Measurements from ENCODE around the gene PAPLN.

The PAPLN gene

GRCh38 chr14:73273799-73274198 is 36.5 kb downstream of the PAPLN start:
- TF ChIP-seq TSHZ2 (CRISPR knock-in tag; IDR thresholded peaks at IDR 0.05) = no peak
- no peak for TF ChIP-seq RARB (CRISPR knock-in tag; IDR thresholded peaks at IDR 0.05)
- TF ChIP-seq ZFP30 (CRISPR knock-in tag; IDR thresholded peaks at IDR 0.05) = no peak
- TF ChIP-seq ZNF565 (CRISPR knock-in tag; conservative IDR thresholded peaks at IDR 0.05; ENCODE audit: low read depth) = no peak
- TF ChIP-seq OSR1 (CRISPR knock-in tag; IDR thresholded peaks at IDR 0.05) = no peak
- TF ChIP-seq PATZ1 (CRISPR knock-in tag; IDR thresholded peaks at IDR 0.05; ENCODE audit: borderline replicate concordance) = no peak
- no peak for TF ChIP-seq PPARA (CRISPR knock-in tag; IDR thresholded peaks at IDR 0.05; ENCODE audit: borderline replicate concordance)
- TF ChIP-seq TOX (CRISPR knock-in tag; IDR thresholded peaks at IDR 0.05; ENCODE audit: borderline replicate concordance) = no peak
- TF ChIP-seq SNAI2 (CRISPR knock-in tag; IDR thresholded peaks at IDR 0.05) = no peak
- TF ChIP-seq CREB5 (CRISPR knock-in tag; IDR thresholded peaks at IDR 0.05; ENCODE audit: low read depth) = no peak
- TF ChIP-seq ZC3H10 (CRISPR knock-in tag; IDR thresholded peaks at IDR 0.05) = no peak
- TF ChIP-seq ZNF8 (CRISPR knock-in tag; IDR thresholded peaks at IDR 0.05) = no peak
- TF ChIP-seq ARNTL (CRISPR knock-in tag; IDR thresholded peaks at IDR 0.05; ENCODE audit: borderline replicate concordance, low read depth) = no peak
- TF ChIP-seq ZFP3 (CRISPR knock-in tag; IDR thresholded peaks at IDR 0.05) = no peak
- no peak for TF ChIP-seq ESRRG (CRISPR knock-in tag; IDR thresholded peaks at IDR 0.05)
- no peak for TF ChIP-seq CSDC2 (CRISPR knock-in tag; IDR thresholded peaks at IDR 0.05)
- ATAC-seq = no peak

- ATAC-seq = no peak
- no peak for TF ChIP-seq CSRNP3 (CRISPR knock-in tag; IDR thresholded peaks at IDR 0.05)
- no peak for TF ChIP-seq PPARA (CRISPR knock-in tag; IDR thresholded peaks at IDR 0.05; ENCODE audit: borderline replicate concordance)
- no peak for TF ChIP-seq ARNTL (CRISPR knock-in tag; IDR thresholded peaks at IDR 0.05; ENCODE audit: borderline replicate concordance, low read depth)
- no peak for TF ChIP-seq OSR1 (CRISPR knock-in tag; IDR thresholded peaks at IDR 0.05)
Measured at GRCh38 chr14:73276836-73277235, 39.5 kb downstream of the PAPLN start.

GRCh38 chr14:73277376-73277775 is 40.1 kb downstream of the PAPLN start:
- ATAC-seq = no peak
- TF ChIP-seq ZNF8 (CRISPR knock-in tag; IDR thresholded peaks at IDR 0.05) (no peak), PATZ1 (CRISPR knock-in tag; IDR thresholded peaks at IDR 0.05; ENCODE audit: borderline replicate concordance) (no peak), ZC3H10 (CRISPR knock-in tag; IDR thresholded peaks at IDR 0.05) (no peak), SNAI2 (CRISPR knock-in tag; IDR thresholded peaks at IDR 0.05) (no peak), ARNTL (CRISPR knock-in tag; IDR thresholded peaks at IDR 0.05; ENCODE audit: borderline replicate concordance, low read depth) (no peak), CSDC2 (CRISPR knock-in tag; IDR thresholded peaks at IDR 0.05) (no peak), ZFP3 (CRISPR knock-in tag; IDR thresholded peaks at IDR 0.05) (no peak), PPARA (CRISPR knock-in tag; IDR thresholded peaks at IDR 0.05; ENCODE audit: borderline replicate concordance) (no peak), TCF4 (CRISPR knock-in tag; IDR thresholded peaks at IDR 0.05; ENCODE audit: borderline replicate concordance) (no peak), TSHZ2 (CRISPR knock-in tag; IDR thresholded peaks at IDR 0.05) (no peak), CSRNP3 (CRISPR knock-in tag; IDR thresholded peaks at IDR 0.05) (no peak), ZNF565 (CRISPR knock-in tag; conservative IDR thresholded peaks at IDR 0.05; ENCODE audit: low read depth) (no peak), TOX (CRISPR knock-in tag; IDR thresholded peaks at IDR 0.05; ENCODE audit: borderline replicate concordance) (no peak)

Data from SK-N-SH treated with all-trans-retinoic acid at 6 μM for 48 hours (cell line).